HK-2 (cell line): ENCODE data around the gene TSPAN14.
"Not testable (repeated sequence)": the region's sequence is repeated elsewhere in the genome, so short reads cannot be mapped to it uniquely, and the experiment has no call there.

Experiments used
- DNase-seq: peaks from one replicate; pipeline ENCODE4 v3.0.0-alpha.2; 2018; ENCODE audit not compliant: unreplicated experiment

The TSPAN14 gene

GRCh38 chr10:80468806-80469421 is 14.8 kb downstream of the TSPAN14 start:
- DNase-seq, result no peak

DNA sequence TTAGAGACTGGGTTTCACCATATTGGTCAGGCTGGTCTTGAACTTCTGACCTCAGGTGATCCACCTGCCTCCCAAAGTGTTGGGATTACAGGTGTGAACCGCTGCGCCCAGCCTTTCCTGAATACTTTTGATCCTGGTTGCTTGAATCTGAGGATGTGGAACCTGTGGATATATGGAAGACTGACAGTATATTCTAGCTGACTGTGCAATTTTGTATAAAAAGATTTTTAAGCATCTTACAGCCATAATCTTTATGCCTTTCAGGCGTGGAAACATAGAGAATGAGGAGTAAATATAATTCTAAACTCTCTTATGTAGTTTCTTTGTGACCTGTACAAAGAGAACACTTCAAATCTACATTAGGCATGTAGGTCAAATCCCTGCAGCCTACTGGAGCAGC is 16.2 kb downstream of the TSPAN14 start:
- no peak for DNase-seq

GRCh38 chr10:80471001-80471400 is 16.9 kb downstream of the TSPAN14 start:
- no peak for DNase-seq

- DNase-seq, result no peak
Observed at GRCh38 chr10:80471715-80472233, 17.7 kb downstream of the TSPAN14 start.

GRCh38 chr10:80472234-80473095 is 18.4 kb downstream of the TSPAN14 start:
- no peak for DNase-seq

GRCh38 chr10:80473096-80473657 is 19.1 kb downstream of the TSPAN14 start:
- no peak for DNase-seq

DNA sequence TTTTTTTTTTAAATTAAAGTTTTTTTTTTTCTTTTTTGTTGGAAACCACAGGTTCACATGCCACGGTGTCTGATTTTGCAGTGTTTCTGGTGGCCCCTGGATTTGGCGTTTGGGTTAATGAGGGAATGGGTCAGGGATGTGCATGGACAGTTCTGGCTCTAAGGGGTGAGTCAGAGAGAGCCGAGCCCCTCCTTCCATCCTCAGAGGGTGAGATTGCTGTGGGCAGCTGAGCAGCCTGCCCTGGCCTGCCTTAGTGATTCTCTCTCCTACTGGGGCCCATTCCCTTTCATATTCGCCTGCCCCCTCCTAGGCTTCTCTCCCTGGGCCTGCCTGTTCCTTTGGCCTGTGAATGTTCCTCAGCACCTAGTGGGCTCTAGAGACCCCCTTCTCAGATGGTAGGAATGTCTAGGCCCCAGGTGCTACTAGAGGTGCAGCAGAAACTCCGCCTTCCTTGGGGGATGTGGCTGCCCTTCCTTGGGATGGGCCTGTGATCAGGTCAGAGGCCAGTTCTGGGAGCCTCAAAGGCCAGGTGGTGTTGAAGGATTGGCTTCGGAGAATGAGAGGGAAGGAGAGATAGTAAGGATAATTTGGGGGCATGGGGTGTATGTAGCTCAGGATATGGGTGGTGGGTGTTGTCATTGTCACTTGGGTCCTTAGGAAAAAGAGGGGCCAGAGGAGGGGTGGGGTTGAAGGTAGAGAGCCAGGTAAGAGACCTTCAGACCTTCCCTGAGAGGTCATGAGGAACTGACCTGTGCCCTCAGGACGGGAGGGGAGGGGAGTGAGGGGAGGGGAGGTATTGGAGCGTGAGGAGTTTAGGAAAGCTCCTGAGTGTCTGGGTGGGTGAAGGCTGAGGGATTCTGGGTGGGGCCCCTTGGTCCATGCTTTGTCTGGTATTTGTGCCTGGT is 19.8 kb downstream of the TSPAN14 start:
- peak; percentile 69 for DNase-seq

DNA sequence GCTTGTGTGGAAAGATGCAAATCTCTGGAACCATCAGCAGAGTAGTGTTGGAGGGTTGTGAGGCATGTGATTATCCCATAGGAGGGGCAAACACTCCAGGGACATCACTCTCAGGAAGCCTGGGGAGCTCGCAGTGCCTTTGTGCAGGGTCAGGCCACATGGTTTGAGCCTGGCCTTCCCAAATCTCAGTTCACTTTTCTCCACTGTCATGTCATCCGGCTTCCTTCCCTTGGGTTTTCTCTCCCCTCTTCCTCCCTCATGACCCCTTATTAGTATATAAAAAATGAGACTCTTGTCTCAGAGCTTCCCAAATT is 20.4 kb downstream of the TSPAN14 start:
- no peak for DNase-seq

DNA sequence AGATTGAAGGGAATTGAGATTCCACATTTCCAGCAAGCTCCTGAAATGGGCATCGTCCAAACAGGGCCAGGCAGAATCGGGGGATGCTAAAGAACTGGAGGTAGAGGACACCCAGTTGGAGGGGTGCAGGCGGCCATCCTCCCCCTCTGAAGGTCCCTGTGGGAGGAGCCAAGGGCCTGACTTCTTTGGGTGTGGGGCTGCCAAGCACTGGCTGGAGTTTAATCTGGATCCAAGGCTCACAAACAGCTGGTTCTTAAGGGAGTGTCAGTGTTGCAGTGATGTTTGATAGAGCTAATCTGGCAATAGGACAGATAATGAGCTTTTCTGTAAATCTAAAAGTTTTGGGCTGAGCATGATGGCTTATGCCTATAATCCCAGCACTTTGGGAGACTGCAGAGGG is 20.8 kb downstream of the TSPAN14 start:
- no peak for DNase-seq

- DNase-seq, result not testable (repeated sequence)
Observed at GRCh38 chr10:80475641-80476040, 21.5 kb downstream of the TSPAN14 start.

DNA sequence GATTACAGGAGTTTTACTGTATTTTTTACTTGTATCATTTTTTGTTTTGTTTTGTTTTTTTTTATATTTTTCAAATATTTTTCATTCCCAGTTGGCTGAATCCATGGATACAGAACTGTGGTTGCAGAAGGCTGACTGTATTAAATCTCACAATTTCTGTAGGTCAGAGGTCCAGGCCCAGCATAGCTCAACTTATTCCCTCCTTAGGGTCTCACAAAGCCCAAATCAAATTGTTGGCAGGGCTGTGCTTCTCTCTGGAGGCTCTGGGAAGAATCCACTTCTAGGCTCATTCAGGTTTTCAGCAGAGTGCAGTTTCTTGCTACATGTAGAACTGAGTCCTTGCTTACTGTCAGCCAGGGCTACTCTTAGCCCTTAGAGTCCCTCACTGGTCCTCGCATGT is 22.6 kb downstream of the TSPAN14 start:
- no peak for DNase-seq

- DNase-seq, result peak; percentile 68
Observed at GRCh38 chr10:80477813-80478212, 23.7 kb downstream of the TSPAN14 start.

GRCh38 chr10:80480373-80480772 is 26.3 kb downstream of the TSPAN14 start:
- DNase-seq, result not testable (repeated sequence)

DNA sequence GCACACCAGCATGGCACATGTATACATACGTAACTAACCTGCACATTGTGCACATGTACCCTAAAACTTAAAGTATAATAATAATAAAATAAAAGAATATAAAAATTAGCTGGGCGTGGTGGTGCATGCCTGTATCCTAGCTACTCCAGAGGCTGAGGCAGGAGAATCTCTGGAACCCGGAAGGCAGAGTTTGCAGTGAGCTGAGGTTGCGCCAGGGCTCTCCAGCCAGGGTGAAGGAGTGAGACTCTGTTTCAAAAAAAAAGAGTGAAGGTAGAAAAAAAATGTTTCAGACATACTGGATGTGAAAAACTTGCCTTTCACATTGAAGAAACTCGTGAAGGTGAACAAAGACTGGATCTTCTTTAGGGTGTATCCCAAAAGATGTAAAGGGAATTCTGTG is 26.7 kb downstream of the TSPAN14 start:
- no peak for DNase-seq

DNA sequence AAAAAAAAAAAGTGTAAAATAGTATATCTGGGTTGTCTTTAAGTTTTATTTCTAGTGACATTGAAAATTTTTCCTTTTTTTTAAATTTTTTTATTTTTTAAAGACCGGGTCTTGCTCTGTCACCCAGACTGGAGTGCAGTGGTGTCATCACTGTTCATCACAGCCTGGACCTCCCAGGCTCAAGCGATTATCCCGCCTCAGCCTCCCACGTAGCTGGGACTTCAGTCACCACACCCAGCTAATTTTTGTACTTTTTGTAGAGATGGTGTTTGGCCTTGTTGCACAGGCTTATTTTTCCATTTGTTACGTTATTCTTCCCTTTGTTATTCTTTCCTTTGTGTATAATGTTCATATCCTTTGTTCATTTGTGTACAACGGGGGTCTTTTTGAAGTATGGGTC is 30.1 kb downstream of the TSPAN14 start:
- DNase-seq, result no peak

GRCh38 chr10:80484676-80485075 is 30.6 kb downstream of the TSPAN14 start:
- DNase-seq, result no peak

DNA sequence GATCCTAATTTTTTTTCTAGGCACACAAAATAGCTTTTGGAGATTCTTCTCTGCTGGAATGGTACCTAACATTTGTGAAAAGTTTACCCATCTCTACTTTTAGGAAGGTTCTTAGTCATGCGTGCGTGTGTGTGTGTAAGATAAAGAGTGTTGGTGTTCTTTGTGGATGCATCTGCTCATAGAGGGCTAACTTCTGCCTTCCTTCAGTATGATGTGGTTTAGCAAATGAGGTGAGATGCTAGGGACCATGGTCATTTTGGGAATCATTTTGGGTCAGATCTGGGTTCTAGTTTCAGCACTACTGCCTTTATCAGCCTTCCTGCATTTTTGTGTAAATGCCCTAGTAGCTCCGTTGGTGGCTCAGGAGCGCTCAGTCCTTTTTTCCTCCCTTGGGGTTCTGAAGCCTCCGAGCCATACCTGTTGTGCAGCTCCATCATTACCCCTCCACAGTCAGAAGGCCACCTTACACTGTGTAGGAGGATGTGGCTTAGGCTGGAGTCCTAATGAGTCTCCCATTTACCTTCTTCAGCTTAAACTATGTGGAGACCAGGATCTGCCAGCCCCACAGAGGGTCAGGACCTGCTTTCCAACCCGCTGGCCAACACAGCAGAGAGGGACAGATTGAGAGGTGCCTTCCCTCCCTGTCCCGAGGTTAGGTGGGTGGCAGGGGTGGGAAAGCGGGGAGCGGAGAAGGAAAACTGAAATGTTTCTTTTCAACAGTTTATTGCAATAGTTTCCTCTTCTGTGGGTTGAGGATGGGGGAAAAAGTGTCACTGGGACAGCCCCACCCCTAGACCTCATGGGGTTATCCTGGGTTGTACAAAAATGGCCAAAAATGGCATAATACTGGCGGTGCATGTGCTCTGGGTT is 31.2 kb downstream of the TSPAN14 start:
- DNase-seq, result no peak

GRCh38 chr10:80485946-80486764 is 32.0 kb downstream of the TSPAN14 start:
- DNase-seq, result no peak

- no peak for DNase-seq
Observed at GRCh38 chr10:80486785-80487420, 32.8 kb downstream of the TSPAN14 start.

- no peak for DNase-seq
Observed at GRCh38 chr10:80487421-80487785, 33.3 kb downstream of the TSPAN14 start.
